Loucy (cell line): ENCODE data around the gene INSR.

ENCODE experiments used
- EZH2phosphoT487 ChIP-seq: fragments of 200-600 bp; IDR thresholded peaks from 2 replicates; pipeline ENCODE4 v1.6.1; 2018; ENCODE audit warnings: antibody characterized with exemption, mild to moderate bottlenecking, moderate library complexity, borderline replicate concordance
- TF ChIP-seq, protein P1 (sequence below): fragments of 200-600 bp; sonication (generic); conservative IDR thresholded peaks from 2 replicates; pipeline ENCODE4 v1.5.1; 2014; ENCODE audit warnings: mild to moderate bottlenecking, antibody characterized with exemption, low read length

DNA sequence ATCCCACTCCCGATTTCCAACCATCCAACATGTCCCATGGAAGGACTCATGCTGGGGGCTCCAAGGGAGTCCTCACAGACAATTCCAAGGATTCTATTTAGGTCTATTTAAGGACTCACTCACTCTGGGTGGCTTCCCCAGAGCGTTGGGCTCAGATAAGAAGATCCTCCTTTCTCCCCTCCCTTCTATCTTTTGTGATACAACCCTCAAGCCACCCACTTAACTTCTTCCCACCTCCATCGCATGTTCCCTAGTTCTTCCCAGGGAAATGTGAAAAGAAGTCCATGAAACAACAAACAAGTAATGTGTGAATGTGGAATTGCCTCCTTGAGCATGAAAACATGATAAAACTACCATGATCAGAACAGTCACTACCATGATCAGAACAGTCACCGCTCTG is 29.4 kb downstream of the INSR start:
- TF ChIP-seq, protein P1, sequence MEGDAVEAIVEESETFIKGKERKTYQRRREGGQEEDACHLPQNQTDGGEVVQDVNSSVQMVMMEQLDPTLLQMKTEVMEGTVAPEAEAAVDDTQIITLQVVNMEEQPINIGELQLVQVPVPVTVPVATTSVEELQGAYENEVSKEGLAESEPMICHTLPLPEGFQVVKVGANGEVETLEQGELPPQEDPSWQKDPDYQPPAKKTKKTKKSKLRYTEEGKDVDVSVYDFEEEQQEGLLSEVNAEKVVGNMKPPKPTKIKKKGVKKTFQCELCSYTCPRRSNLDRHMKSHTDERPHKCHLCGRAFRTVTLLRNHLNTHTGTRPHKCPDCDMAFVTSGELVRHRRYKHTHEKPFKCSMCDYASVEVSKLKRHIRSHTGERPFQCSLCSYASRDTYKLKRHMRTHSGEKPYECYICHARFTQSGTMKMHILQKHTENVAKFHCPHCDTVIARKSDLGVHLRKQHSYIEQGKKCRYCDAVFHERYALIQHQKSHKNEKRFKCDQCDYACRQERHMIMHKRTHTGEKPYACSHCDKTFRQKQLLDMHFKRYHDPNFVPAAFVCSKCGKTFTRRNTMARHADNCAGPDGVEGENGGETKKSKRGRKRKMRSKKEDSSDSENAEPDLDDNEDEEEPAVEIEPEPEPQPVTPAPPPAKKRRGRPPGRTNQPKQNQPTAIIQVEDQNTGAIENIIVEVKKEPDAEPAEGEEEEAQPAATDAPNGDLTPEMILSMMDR = no peak
- no peak for TF ChIP-seq EZH2phosphoT487
